Body of pancreas (tissue), 4 donors: Measurements from ENCODE around the gene KIFC3.

Experiments used
- CTCF ChIP-seq, 7 experiments: fragments of 450-650 bp in 4 of 7; fragments of 200-600 bp in 3 of 7; sonication (generic) in 3 of 7; IDR thresholded peaks; one replicate each; pipeline ENCODE4 v1.5.1; 2016 to 2019; ENCODE audit warnings: antibody characterized with exemption in 7 of 7
- POLR2A ChIP-seq, 3 donors: fragments of 450-650 bp; IDR thresholded peaks; one replicate each; pipeline ENCODE4 v1.6.1; 2016; ENCODE audit warnings: antibody characterized with exemption in 3 of 3, mild to moderate bottlenecking in 2 of 3

GRCh38 chr16:57761957-57762356, 40.3 kb downstream of the KIFC3 start:
- no peak for TF ChIP-seq CTCF (IDR thresholded peaks at IDR 0.05)
- TF ChIP-seq POLR2A (IDR thresholded peaks at IDR 0.05), result no peak
